ENCODE measurements around the gene ANKRD28. TPM values are rescaled to one million over a fixed set of nuclear protein-coding genes. Genes with fewer than 3 reads are reported as not detected.

The ANKRD28 gene
- total RNA-seq, 4 donors from 2014 or later, result 25.7 to 44.7 (median 40.9) TPM

DNA sequence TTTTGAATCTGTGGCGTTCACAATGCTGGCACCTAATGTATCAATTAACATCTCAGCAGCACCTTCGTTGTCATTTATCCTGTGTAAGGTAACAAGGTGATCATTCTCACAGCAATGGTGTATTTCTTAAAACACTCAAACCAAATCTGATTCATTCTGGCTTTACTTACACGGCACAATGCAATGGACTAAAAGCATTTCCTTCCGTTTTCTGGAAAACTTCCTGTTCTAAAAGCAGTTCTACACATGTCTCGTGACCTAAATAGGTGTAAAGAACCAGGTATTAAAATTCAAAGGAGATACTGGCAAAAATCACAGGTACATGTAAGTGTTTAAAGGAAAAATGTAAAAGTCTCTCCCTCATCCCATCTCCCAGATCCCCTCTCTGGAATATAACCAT lies 118.5 kb downstream of the ANKRD28 start:
- no peak overlapping the region for H3K4me3 ChIP-seq (ENCODE audit: low read depth, poor library complexity, severe bottlenecking)
- intact Hi-C loops (cut with DNase I; ENCODE audit: low total_unique reads), result no loop called here
- 82 to 84% methylated on average over 5 of the region's 5 CpGs for whole genome bisulfite sequencing, 2 donors
- DNase-seq (ENCODE audit: low spot score in 2 of 2), result no peak
- TF ChIP-seq POLR2A (IDR thresholded peaks at IDR 0.05), result no peak
- TF ChIP-seq, protein P1, sequence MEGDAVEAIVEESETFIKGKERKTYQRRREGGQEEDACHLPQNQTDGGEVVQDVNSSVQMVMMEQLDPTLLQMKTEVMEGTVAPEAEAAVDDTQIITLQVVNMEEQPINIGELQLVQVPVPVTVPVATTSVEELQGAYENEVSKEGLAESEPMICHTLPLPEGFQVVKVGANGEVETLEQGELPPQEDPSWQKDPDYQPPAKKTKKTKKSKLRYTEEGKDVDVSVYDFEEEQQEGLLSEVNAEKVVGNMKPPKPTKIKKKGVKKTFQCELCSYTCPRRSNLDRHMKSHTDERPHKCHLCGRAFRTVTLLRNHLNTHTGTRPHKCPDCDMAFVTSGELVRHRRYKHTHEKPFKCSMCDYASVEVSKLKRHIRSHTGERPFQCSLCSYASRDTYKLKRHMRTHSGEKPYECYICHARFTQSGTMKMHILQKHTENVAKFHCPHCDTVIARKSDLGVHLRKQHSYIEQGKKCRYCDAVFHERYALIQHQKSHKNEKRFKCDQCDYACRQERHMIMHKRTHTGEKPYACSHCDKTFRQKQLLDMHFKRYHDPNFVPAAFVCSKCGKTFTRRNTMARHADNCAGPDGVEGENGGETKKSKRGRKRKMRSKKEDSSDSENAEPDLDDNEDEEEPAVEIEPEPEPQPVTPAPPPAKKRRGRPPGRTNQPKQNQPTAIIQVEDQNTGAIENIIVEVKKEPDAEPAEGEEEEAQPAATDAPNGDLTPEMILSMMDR (IDR thresholded peaks at IDR 0.05), result no peak

DNA sequence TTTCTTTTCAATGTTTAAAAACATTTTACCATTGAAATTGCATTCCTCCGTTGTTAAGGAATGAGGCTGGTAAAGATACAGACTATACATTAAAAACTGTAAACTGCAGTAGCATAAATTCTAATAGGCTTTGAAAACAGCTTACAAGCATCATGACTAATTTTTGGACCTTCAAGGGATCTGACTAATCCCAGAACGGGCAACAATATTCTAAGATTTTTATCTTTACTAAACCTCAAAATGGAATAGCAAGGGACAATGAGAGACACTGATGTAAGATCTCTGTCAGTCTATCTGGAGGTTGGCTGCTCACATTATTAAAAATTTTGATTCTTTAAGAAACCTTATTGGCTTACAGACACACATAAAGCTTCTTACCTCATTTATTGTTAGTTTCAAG lies 121.5 kb downstream of the ANKRD28 start:
- H3K4me3 ChIP-seq (ENCODE audit: low read depth, poor library complexity, severe bottlenecking), result no peak overlapping the region
- 72 to 82% methylated on average over 2 of the region's 2 CpGs for WGBS, 2 donors
- TF ChIP-seq POLR2A (IDR thresholded peaks at IDR 0.05), result no peak
- TF ChIP-seq, protein P1 (IDR thresholded peaks at IDR 0.05), result no peak
- no peak for DNase-seq (ENCODE audit: low spot score in 2 of 2)
- intact Hi-C loops (cut with DNase I; ENCODE audit: low total_unique reads), result no loop called here

DNA sequence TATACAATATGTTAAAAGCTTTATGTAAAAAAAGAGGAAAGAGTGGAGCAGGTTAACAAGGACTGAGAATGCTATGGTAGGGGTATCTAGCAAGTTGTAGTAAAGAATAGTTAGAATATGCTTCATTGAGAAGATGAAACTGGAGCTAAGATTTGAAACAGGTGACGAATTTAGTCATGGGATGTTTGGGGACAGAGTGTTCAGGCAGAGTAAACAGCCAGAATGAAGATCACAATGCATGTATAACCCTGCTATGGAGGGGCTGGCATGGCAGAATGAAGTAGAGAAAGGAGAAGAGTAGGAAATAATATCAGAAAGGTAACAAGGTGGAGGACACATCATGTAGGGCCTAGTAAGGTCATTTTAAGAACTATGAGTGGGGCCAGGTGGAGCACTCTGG lies 124.2 kb downstream of the ANKRD28 start:
- H3K4me3 ChIP-seq (ENCODE audit: low read depth, poor library complexity, severe bottlenecking), result no peak overlapping the region
- no peak for DNase-seq (ENCODE audit: low spot score in 2 of 2)
- TF ChIP-seq POLR2A (IDR thresholded peaks at IDR 0.05), result no peak
- TF ChIP-seq, protein P1 (IDR thresholded peaks at IDR 0.05), result no peak
- 94 to 98% methylated on average over 1 of the region's 1 CpG for WGBS, 2 donors
- intact Hi-C loops (cut with DNase I; ENCODE audit: low total_unique reads), result no loop called here

DNA sequence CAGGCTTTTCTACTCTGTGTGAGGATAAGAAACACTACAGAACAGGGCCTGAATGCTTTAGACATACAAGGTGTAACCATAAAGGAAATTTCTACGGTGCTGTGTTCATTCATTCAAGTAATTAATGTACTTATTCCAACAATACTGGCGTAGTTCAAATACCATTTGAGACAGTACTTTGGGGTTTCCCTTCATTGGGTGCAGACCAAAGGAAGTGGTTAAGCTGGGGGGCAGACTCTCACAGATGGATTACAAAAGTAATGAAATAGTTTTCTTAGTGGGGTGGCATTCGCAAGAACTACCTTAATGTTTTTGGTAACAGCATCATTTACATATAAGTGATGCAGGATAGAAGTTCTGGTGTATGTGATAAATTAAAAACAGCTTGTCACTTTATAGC lies 130.3 kb downstream of the ANKRD28 start:
- TF ChIP-seq POLR2A (IDR thresholded peaks at IDR 0.05), result no peak
- TF ChIP-seq, protein P1 (IDR thresholded peaks at IDR 0.05), result no peak
- no peak overlapping the region for H3K4me3 ChIP-seq (ENCODE audit: low read depth, poor library complexity, severe bottlenecking)
- WGBS, 2 donors, result 87 to 93% methylated on average over 3 of the region's 3 CpGs
- no peak for DNase-seq (ENCODE audit: low spot score in 2 of 2)
- intact Hi-C loops (cut with DNase I; ENCODE audit: low total_unique reads), result no loop called here

- DNase-seq (ENCODE audit: low spot score in 2 of 2), result no peak
- no peak overlapping the region for H3K4me3 ChIP-seq (ENCODE audit: low read depth, poor library complexity, severe bottlenecking)
- intact Hi-C loops (cut with DNase I; ENCODE audit: low total_unique reads), result no loop called here
- 92% methylated on average over 5 of the region's 5 CpGs for WGBS, 2 donors
- TF ChIP-seq POLR2A (IDR thresholded peaks at IDR 0.05), result no peak
- TF ChIP-seq, protein P1 (IDR thresholded peaks at IDR 0.05), result no peak
Observed at GRCh38 chr3:15666277-15666676, 131.5 kb downstream of the ANKRD28 start.

DNA sequence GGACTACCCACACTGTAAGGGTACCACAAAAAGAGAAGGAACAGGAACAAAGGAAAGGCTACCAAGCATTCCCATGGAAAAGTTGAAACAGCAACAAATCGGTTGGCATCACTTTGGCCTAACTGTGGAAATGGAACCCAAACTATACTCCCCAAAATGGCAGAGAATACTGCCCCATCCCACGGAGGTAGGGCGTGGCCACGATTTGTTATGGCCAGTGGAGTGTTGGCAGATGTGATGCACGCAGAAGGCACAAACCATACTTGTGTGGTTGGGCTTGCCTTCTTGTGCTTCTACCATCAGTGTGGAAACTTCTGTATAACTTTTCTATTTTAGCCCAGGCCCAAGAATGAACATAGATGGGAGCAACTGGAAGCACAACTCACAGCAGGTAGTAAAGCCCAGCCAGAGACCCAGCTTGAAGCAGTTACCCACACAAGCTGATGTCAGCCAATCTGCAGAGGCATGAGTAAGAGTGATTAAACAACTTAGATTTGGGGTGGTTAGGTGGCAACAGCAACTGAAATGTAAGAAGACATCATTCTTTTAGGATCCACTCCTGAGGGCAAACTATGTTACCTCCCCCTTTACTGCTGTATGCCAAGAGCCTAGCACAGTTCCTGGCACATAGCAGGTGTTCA lies 132.1 kb downstream of the ANKRD28 start:
- no peak overlapping the region for H3K4me3 ChIP-seq (ENCODE audit: low read depth, poor library complexity, severe bottlenecking)
- no peak for DNase-seq (ENCODE audit: low spot score in 2 of 2)
- intact Hi-C loops (cut with DNase I; ENCODE audit: low total_unique reads), result no loop called here
- TF ChIP-seq POLR2A (IDR thresholded peaks at IDR 0.05), result no peak
- TF ChIP-seq, protein P1 (IDR thresholded peaks at IDR 0.05), result no peak
- WGBS, 2 donors, result 93 to 94% methylated on average over 5 of the region's 5 CpGs
